Neural progenitor cell (in vitro differentiated cells): ENCODE results near the gene SPIRE1. TPM values are rescaled to one million over a fixed set of nuclear protein-coding genes. Genes with fewer than 3 reads are reported as not detected.

ENCODE experiments used
- DNase-seq: peaks from one replicate; pipeline ENCODE4 v3.0.0-alpha.2; 2016; ENCODE audit warnings: low spot score
- H2AFZ ChIP-seq: fragments of 200-600 bp; sonication (generic); replicated peaks from 2 replicates; pipeline ENCODE4 v1.6.1; 2016; ENCODE audit warnings: antibody characterized with exemption
- H3F3A ChIP-seq: fragments of 200-600 bp; sonication (generic); 2 replicates; pipeline ENCODE4 v1.6.1; 2016; ENCODE audit warnings: antibody characterized with exemption, low read depth
- H3K27ac ChIP-seq: fragments of 200-600 bp; sonication (generic); 2 replicates; pipeline ENCODE4 v1.5.1; 2016; ENCODE audit warnings: mild to moderate bottlenecking
- H3K27me3 ChIP-seq: fragments of 200-600 bp; sonication (generic); 2 replicates; pipeline ENCODE4 v1.6.1; 2016; ENCODE audit warnings: mild to moderate bottlenecking, moderate library complexity
- H3K36me3 ChIP-seq: fragments of 200-600 bp; sonication (generic); 2 replicates; pipeline ENCODE4 v1.5.1; 2016
- H3K4me1 ChIP-seq: fragments of 200-600 bp; sonication (generic); 2 replicates; pipeline ENCODE4 v1.6.1; 2016; ENCODE audit warnings: mixed run types
- H3K4me2 ChIP-seq: fragments of 200-600 bp; sonication (generic); 2 replicates; pipeline ENCODE4 v1.6.1; 2016
- H3K4me3 ChIP-seq: fragments of 200-600 bp; sonication (generic); 2 replicates; pipeline ENCODE4 v1.5.1; 2016
- H3K79me2 ChIP-seq: fragments of 200-600 bp; sonication (generic); 2 replicates; pipeline ENCODE4 v1.6.1; 2016; ENCODE audit warnings: low read depth
- H3K9ac ChIP-seq: fragments of 200-600 bp; sonication (generic); 2 replicates; pipeline ENCODE4 v1.6.1; 2016
- H3K9me3 ChIP-seq: fragments of 200-600 bp; sonication (generic); 2 replicates; pipeline ENCODE4 v1.5.1; 2016; ENCODE audit warnings: low read depth
- H4K20me1 ChIP-seq: fragments of 200-600 bp; sonication (generic); 2 replicates; pipeline ENCODE4 v1.6.1; 2016; ENCODE audit warnings: low read depth
- H3K27ac Mint-ChIP-seq: 3 replicates; pipeline ENCODE4 v1.8.0; 2021; ENCODE audit warnings: mixed read lengths
- H3K27me3 Mint-ChIP-seq: 2 replicates; pipeline ENCODE4 v1.8.0; 2022; ENCODE audit warnings: low read depth, mild to moderate bottlenecking, inconsistent platforms, moderate library complexity, mixed read lengths; ENCODE audit not compliant: insufficient read depth
- H3K36me3 Mint-ChIP-seq: 3 replicates; pipeline ENCODE4 v1.8.0; 2021; ENCODE audit warnings: mixed read lengths
- H3K4me1 Mint-ChIP-seq: 3 replicates; pipeline ENCODE4 v1.8.0; 2021; ENCODE audit warnings: mixed read lengths
- H3K4me3 Mint-ChIP-seq: 3 replicates; pipeline ENCODE4 v1.8.0; 2021; ENCODE audit warnings: mild to moderate bottlenecking, moderate library complexity, mixed read lengths
- H3K9me3 Mint-ChIP-seq: 3 replicates; pipeline ENCODE4 v1.8.0; 2020; ENCODE audit warnings: mixed read lengths
- CTCF ChIP-seq: fragments of 200-600 bp; sonication (generic); IDR thresholded peaks from 2 replicates; pipeline ENCODE4 v1.5.1; 2017; ENCODE audit warnings: antibody characterized with exemption, mild to moderate bottlenecking
- EZH2 ChIP-seq: fragments of 200-600 bp; sonication (generic); IDR thresholded peaks from 2 replicates; pipeline ENCODE4 v1.6.1; 2017; ENCODE audit warnings: antibody characterized with exemption, mild to moderate bottlenecking, moderate library complexity
- EZH2phosphoT487 ChIP-seq: fragments of 200-600 bp; sonication (generic); IDR thresholded peaks from 2 replicates; pipeline ENCODE4 v1.6.1; 2017; ENCODE audit warnings: antibody characterized with exemption
- total RNA-seq: library from RNA; depleted of rRNA; stranded (reverse); fragments of >200 nt; gene quantifications from 2 replicates; pipeline ENCODE4 v1.2.3, GENCODE V29; 2015; ENCODE audit warnings: low replicate concordance

SPIRE1 gene
- total RNA-seq, 1 donor from 2014 or later = 18.4 TPM

DNA sequence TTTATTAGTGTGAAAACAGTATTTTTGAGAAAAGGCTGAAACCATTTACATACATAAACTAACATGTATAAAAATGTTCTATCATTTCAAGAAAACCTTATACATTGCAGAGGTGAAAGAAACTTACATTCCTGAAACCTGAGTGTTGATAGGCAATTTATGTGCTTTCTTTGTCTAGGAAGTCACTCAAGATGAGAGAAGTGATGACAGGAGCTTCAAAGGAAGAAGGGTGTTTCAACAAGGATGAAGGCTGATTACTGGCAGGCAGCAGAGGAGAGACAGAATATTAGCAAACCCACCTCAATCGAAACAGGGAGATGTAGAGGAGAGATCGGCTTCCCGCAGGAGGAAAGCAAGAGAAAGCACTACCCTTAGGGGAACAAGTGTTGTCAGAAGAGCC lies 125.2 kb downstream of the SPIRE1 start:
- H3K27me3 ChIP-seq = no peaks in the 10 kb centered on the region
- H3K79me2 ChIP-seq = no peaks in the 10 kb centered on the region
- Mint-ChIP-seq H3K9me3 (no peaks in the 10 kb centered on the region), H3K4me1 (peaks cover 10% of the 10 kb centered on the region), H3K27me3 (no peaks in the 10 kb centered on the region), H3K36me3 (peaks cover 5% of the 10 kb centered on the region), H3K4me3 (no peak overlapping the region), H3K27ac (no peak overlapping the region)
- no peaks in the 10 kb centered on the region for H4K20me1 ChIP-seq
- H3K27ac ChIP-seq = no peak overlapping the region
- TF ChIP-seq CTCF (no peak), EZH2phosphoT487 (no peak), EZH2 (no peak)
- H3K36me3 ChIP-seq = no peaks in the 10 kb centered on the region
- no peak overlapping the region for H2AFZ ChIP-seq
- H3K9me3 ChIP-seq = no peaks in the 10 kb centered on the region
- no peak overlapping the region for H3K4me3 ChIP-seq
- no peaks in the 10 kb centered on the region for H3F3A ChIP-seq
- DNase-seq = no peak
- H3K4me2 ChIP-seq = no peak overlapping the region
- H3K4me1 ChIP-seq = no peaks in the 10 kb centered on the region
- H3K9ac ChIP-seq = no peak overlapping the region

DNA sequence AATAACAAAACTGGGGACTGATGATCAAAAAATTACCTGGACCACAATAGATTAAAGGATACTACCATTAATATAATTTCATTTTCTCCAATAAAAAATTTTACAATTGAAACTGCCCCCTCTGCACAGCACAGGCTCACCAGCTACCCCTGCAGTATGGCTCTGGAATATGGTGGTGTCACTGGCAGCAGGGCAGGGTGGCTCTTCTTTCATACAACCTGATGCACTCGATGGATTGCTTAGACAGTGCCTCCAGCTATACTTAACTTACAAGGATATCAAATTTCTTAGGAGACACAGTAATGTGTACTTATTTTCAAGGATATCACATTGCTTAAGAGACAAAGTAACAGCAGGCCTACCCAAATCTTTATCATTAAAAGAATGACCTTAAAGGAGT lies 126.2 kb downstream of the SPIRE1 start:
- Histone ChIP-seq H3K27ac (no peak overlapping the region), H3K79me2 (no peaks in the 10 kb centered on the region), H2AFZ (no peak overlapping the region), H3K4me3 (no peak overlapping the region), H3K36me3 (no peaks in the 10 kb centered on the region), H4K20me1 (no peaks in the 10 kb centered on the region), H3K9ac (no peak overlapping the region), H3K4me2 (no peak overlapping the region), H3K27me3 (no peaks in the 10 kb centered on the region), H3K9me3 (no peaks in the 10 kb centered on the region), H3F3A (no peaks in the 10 kb centered on the region), H3K4me1 (no peaks in the 10 kb centered on the region)
- Mint-ChIP-seq H3K9me3 (no peaks in the 10 kb centered on the region), H3K36me3 (peaks cover 5% of the 10 kb centered on the region), H3K4me3 (no peak overlapping the region), H3K4me1 (peaks cover 10% of the 10 kb centered on the region), H3K27ac (no peak overlapping the region), H3K27me3 (no peaks in the 10 kb centered on the region)
- DNase-seq = no peak
- TF ChIP-seq EZH2phosphoT487 (no peak), CTCF (no peak), EZH2 (no peak)

DNA sequence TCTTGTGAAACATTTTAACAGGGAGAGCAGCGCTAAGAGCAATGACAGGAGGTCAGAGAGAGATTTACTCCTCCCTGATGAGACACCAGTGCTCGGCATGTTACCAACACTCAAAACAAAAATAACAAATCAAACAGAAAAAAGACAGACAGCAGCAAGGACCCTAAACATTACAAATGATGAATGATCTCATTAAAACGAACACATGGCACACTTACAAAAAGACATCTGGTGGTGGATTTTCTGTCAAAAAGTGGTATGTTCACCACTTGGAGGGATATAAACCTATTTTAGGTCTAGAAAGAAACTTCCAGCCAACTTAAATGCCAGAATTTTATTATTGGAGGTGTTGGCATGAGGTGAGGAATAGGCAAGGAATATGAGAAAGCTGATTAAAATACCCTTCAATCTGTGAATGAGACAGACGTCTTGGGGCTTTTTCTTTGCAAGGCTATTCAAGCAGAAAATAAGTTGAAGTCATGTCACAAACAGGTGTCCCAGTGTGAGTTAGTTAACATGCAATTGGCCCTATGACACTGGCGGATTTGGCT lies 137.4 kb downstream of the SPIRE1 start:
- no peak overlapping the region for H3K4me3 Mint-ChIP-seq
- no peaks in the 10 kb centered on the region for H3K9me3 Mint-ChIP-seq
- H3K36me3 Mint-ChIP-seq = no peaks in the 10 kb centered on the region
- no peak overlapping the region for H3K27ac Mint-ChIP-seq
- no peaks in the 10 kb centered on the region for H3K9me3 ChIP-seq
- H3K27ac ChIP-seq = no peak overlapping the region
- H3K27me3 Mint-ChIP-seq = peaks cover 3% of the 10 kb centered on the region
- DNase-seq = peak; percentile 55
- peaks cover 11% of the 10 kb centered on the region for H3K4me1 ChIP-seq
- no peaks in the 10 kb centered on the region for H4K20me1 ChIP-seq
- H3K79me2 ChIP-seq = no peaks in the 10 kb centered on the region
- no peaks in the 10 kb centered on the region for H3K27me3 ChIP-seq
- H3K36me3 ChIP-seq = no peaks in the 10 kb centered on the region
- H3F3A ChIP-seq = peaks cover 3% of the 10 kb centered on the region
- TF ChIP-seq EZH2phosphoT487 = no peak
- no peak for TF ChIP-seq CTCF
- TF ChIP-seq EZH2 = no peak
- no peak overlapping the region for H3K9ac ChIP-seq
- H2AFZ ChIP-seq = no peak overlapping the region
- peaks cover 33% of the 10 kb centered on the region for H3K4me1 Mint-ChIP-seq
- no peak overlapping the region for H3K4me3 ChIP-seq
- peak overlapping the region; percentile 1 for H3K4me2 ChIP-seq
